ENCODE results near the gene ANAPC7. TPM values are rescaled to one million over a fixed set of nuclear protein-coding genes. Genes with fewer than 3 reads are reported as not detected.
"Not testable (repeated sequence)": the region's sequence is repeated elsewhere in the genome, so short reads cannot be mapped to it uniquely, and the experiment has no call there.

ANAPC7 gene
- total RNA-seq, 1 experiment from 2014 or later: 91.1 TPM

GRCh38 chr12:110340706-110341105, 62.8 kb downstream of the ANAPC7 start:
- Histone ChIP-seq H3K9me3 (ENCODE audit: control insufficient read depth, low read depth, low read length) (no peaks in the 10 kb centered on the region), H2BK15ac (ENCODE audit: low read depth, low read length) (no peak overlapping the region), H2BK12ac (ENCODE audit: insufficient read length, low read depth, low read length) (no peak overlapping the region), H4K8ac (replicated peaks; ENCODE audit: insufficient read length, low read depth, low read length) (no peak overlapping the region), H3K18ac (ENCODE audit: insufficient read length, low read depth, low read length) (no peak overlapping the region), H3K79me1 (ENCODE audit: insufficient read depth, low read depth, low read length, poor library complexity, severe bottlenecking) (no peaks in the 10 kb centered on the region), H3K23ac (ENCODE audit: insufficient read length, low read depth, low read length) (no peak overlapping the region), H4K91ac (ENCODE audit: insufficient read length, low read depth, low read length) (no peak overlapping the region), H3T11ph (ENCODE audit: low read length) (no peak overlapping the region), H3K4ac (ENCODE audit: low read depth, low read length) (no peak overlapping the region), H3K27me3 (ENCODE audit: insufficient read depth, low read length) (no peaks in the 10 kb centered on the region), H3K4me2 (ENCODE audit: insufficient read depth, insufficient read length, low read length) (no peak overlapping the region), H4K20me1 (ENCODE audit: control insufficient read depth, insufficient read depth, insufficient read length) (no peaks in the 10 kb centered on the region), H2AK5ac (ENCODE audit: insufficient read length, low read length) (no peak overlapping the region), H4K5ac (ENCODE audit: insufficient read length, low read depth, low read length) (no peak overlapping the region), H3K27ac (ENCODE audit: insufficient read length, low read depth, low read length) (no peak overlapping the region), H3K56ac (ENCODE audit: insufficient read length, low read depth, low read length) (no peak overlapping the region), H3K4me1 (ENCODE audit: insufficient read depth, low read length) (no peaks in the 10 kb centered on the region), H3K23me2 (ENCODE audit: insufficient read length, low read depth, low read length, poor library complexity, severe bottlenecking) (peaks cover 3% of the 10 kb centered on the region), H3K79me2 (ENCODE audit: insufficient read depth, low read length) (no peaks in the 10 kb centered on the region), H3K14ac (ENCODE audit: insufficient read depth, low read length) (no peak overlapping the region), H2BK20ac (ENCODE audit: low read depth, low read length, poor library complexity, severe bottlenecking) (no peak overlapping the region), H2AFZ (ENCODE audit: low read length) (no peak overlapping the region), H2BK120ac (ENCODE audit: low read depth, low read length, poor library complexity, severe bottlenecking) (no peak overlapping the region), H2BK5ac (ENCODE audit: insufficient read length, low read length) (no peak overlapping the region), H3K9ac (ENCODE audit: extremely low read depth, insufficient read length, low read length) (no peak overlapping the region)
- Mint-ChIP-seq H3K4me1 (peaks cover 2 to 8% of the 10 kb centered on the region in 2 experiments; a peak in 3 of 4 replicates), H3K36me3 (ENCODE audit: insufficient read depth in 1 of 3, low read depth in 3 of 3) (peaks cover 80 to 99% (median 99%) of the 10 kb centered on the region in 3 experiments; a peak in 6 of 7 replicates), H3K9me3 (no peaks in the 10 kb centered on the region), H3K27me3 (ENCODE audit: low read depth) (no peaks in the 10 kb centered on the region), H3K27ac (peak overlapping the region in 2 of 3 experiments; percentile 19 to 64; a peak in 4 of 7 replicates), H3K4me3 (no peak overlapping the region)
- DNase-seq: no peak
- no peak for TF ChIP-seq CTCF (conservative IDR thresholded peaks at IDR 0.05)
- no CpG with 5 or more reads among the region's 18 CpGs for WGBS (ENCODE audit: extremely low coverage, insufficient read length, low lambda C conversion rate)

GRCh38 chr12:110340261-110340660, 63.2 kb downstream of the ANAPC7 start:
- H2BK5ac ChIP-seq (ENCODE audit: insufficient read length, low read length); H3K27me3 Mint-ChIP-seq (ENCODE audit: low read depth); H3K27ac ChIP-seq (ENCODE audit: insufficient read length, low read depth, low read length); H3K56ac ChIP-seq (ENCODE audit: insufficient read length, low read depth, low read length); H3K4me1 Mint-ChIP-seq; H3K14ac ChIP-seq (ENCODE audit: insufficient read depth, low read length); H3K4me3 Mint-ChIP-seq; H3K9ac ChIP-seq (ENCODE audit: extremely low read depth, insufficient read length, low read length); H4K20me1 ChIP-seq (ENCODE audit: control insufficient read depth, insufficient read depth, insufficient read length); H3K4me2 ChIP-seq (ENCODE audit: insufficient read depth, insufficient read length, low read length); H3K23ac ChIP-seq (ENCODE audit: insufficient read length, low read depth, low read length); H4K5ac ChIP-seq (ENCODE audit: insufficient read length, low read depth, low read length); H3K4me1 ChIP-seq (ENCODE audit: insufficient read depth, low read length); H4K8ac ChIP-seq (replicated peaks; ENCODE audit: insufficient read length, low read depth, low read length); H3K23me2 ChIP-seq (ENCODE audit: insufficient read length, low read depth, low read length, poor library complexity, severe bottlenecking); H2AFZ ChIP-seq (ENCODE audit: low read length); H2BK120ac ChIP-seq (ENCODE audit: low read depth, low read length, poor library complexity, severe bottlenecking); H3K79me1 ChIP-seq (ENCODE audit: insufficient read depth, low read depth, low read length, poor library complexity, severe bottlenecking); H3K4ac ChIP-seq (ENCODE audit: low read depth, low read length); H2BK12ac ChIP-seq (ENCODE audit: insufficient read length, low read depth, low read length); H2BK15ac ChIP-seq (ENCODE audit: low read depth, low read length); H2BK20ac ChIP-seq (ENCODE audit: low read depth, low read length, poor library complexity, severe bottlenecking); H3K9me3 Mint-ChIP-seq; H3K9me3 ChIP-seq (ENCODE audit: control insufficient read depth, low read depth, low read length); DNase-seq; H3K27me3 ChIP-seq (ENCODE audit: insufficient read depth, low read length); H3K18ac ChIP-seq (ENCODE audit: insufficient read length, low read depth, low read length); H3K79me2 ChIP-seq (ENCODE audit: insufficient read depth, low read length); H3T11ph ChIP-seq (ENCODE audit: low read length); H2AK5ac ChIP-seq (ENCODE audit: insufficient read length, low read length); H4K91ac ChIP-seq (ENCODE audit: insufficient read length, low read depth, low read length): not testable (repeated sequence)
- Mint-ChIP-seq H3K27ac (peak overlapping the region in 2 of 3 experiments; percentile 19 to 64; a peak in 3 of 7 replicates), H3K36me3 (ENCODE audit: insufficient read depth in 1 of 3, low read depth in 3 of 3) (peaks cover 81 to 99% (median 99%) of the 10 kb centered on the region in 3 experiments; a peak in 6 of 7 replicates)
- no CpG with 5 or more reads among the region's 8 CpGs for WGBS (ENCODE audit: extremely low coverage, insufficient read length, low lambda C conversion rate)
